Measurements from ENCODE around the gene KCNS3.
"Not testable (repeated sequence)": the region's sequence is repeated elsewhere in the genome, so short reads cannot be mapped to it uniquely, and the experiment has no call there.

The KCNS3 gene

DNA sequence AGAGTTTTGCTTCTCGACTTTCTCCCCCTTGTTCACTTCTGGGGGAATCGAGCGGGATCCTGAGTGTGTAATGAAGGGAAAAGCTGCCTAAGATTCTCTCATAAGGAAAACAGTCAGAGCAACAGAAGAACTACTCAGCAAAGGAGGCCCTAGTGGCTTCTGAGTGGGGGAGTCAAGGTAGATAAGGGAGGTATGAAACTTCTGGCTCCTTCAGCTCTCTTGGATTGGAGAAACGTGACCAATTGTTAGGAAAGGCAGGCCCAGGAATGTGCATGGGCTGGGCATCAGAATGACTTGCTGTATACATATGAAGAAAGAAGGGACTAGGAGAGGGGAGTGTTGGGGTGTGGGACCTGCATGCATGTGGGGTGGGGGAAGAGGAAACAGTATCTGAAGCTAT is 73.1 kb downstream of the KCNS3 start:
- no peak for DNase-seq

DNA sequence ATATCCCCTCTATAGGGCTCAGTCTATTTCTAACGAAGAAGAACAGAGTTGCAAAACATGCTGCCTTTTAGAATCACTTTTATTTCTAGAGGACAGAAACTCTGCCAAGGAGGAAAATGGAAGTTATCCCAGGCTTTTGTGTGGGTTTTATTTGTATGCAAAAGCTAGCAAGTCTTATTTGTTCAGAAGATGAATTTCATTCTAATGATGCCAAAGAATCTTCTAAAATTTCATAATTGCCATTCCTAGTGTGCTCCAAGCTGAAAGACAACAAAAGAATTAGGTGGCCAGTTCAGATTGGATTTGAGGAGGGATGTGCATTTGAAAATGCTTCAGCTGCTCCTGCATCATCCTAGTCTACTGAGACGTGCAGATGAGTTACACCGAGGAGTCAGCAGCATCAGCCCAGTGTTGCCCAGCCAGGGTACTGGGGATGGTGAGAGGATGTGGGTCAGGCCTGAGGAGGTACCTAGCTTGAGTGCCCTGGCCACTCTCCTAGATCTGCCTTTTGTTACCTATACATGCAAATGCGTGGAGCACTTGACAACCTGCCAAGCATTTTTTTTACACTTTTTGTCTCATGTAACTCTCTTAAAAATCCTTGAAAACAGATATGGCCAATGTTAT is 80.1 kb downstream of the KCNS3 start:
- DNase-seq = no peak

DNA sequence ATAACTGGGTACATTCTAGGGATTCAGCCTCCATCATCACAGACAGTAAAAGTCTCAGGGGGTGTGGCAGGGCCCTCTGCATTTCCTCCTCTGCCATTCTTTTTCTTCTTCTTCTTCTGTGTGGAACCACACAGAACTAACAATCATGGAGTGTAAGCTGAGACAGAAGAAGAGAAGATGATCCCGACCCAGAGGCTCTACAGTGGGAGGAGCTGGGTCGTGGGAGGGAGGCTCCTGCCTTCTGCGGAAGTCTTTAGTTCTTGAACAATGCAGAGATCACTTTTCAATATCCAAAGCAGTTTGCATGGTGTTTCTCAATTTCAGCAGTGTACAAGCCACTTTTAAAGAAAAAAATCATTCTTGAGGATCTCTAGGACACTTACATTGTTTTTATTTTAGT is 80.9 kb downstream of the KCNS3 start:
- no peak for DNase-seq

DNA sequence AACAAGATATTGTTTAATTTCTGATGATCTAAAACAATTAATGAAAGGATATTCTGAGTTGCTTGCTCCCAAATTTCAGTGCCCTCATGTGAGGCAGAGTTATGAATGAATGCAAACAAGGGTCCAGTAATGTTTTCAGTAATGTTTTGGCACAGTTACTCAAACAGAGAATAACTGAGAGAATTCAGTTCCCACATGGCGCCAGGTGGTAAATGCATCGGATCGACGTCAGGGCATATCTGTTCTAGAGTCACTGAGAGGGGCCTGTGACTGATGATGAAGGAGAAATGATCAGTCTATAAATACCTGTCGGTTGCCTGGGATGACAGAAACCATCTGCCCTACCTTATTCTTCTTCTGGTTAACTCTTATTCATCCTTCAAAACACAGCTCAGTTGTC is 81.4 kb downstream of the KCNS3 start:
- no peak for DNase-seq

DNA sequence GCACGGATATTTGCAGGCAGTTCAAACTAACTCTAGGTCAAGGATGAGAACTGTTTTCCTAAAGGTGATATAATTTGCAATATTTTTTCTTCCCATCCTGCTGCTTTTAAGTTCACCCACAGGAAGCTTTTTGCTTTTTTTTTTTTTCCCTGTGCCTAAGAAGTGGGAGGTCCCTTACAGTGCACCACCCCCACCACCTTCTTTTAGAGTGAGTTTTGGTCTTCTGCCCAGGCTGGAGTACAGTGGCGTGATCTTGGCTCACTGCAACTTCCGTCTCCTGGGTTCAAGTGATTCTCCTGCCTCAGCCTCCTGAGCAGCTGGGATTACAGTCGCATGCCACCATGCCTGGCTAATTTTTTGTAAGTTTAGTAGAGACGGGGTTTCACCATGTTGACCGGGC is 82.5 kb downstream of the KCNS3 start:
- DNase-seq = no peak

DNA sequence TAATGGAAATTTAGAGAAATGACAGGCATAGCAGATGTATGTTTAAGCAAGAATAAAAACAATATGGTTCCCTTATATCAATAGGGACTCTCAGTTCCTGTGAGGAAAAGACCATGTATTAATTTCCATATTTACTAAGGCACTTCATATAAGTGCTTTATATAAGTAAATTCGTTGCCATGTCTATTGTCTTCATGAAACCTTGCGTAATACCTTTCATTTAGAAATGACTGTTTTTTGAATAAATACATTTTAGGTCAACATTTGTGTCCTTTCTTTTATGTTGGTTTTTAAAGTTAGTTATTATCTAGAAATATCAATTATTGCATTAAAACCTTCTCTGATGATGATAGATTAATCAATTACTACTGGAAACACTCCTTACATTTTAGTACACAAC is 83.3 kb downstream of the KCNS3 start:
- DNase-seq = no peak

DNA sequence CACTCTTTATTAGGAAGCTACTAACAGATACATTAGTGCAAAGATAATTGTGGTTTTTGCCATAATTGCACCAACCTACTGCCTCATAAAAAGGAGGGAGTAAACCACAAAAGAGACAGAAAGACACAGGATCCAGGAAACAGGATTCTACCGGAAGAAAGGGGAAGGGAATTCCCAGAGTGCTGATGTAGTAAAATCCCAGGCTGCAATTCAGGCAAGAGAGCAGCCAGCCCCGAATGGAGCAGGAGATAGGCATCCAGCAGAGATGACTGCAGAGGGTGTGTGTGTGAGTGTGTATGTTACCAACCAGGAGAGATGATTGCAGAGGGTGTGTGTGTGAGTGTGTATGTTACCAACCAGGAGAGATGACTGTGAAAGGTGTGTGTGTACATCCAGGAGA is 84.4 kb downstream of the KCNS3 start:
- no peak for DNase-seq

DNA sequence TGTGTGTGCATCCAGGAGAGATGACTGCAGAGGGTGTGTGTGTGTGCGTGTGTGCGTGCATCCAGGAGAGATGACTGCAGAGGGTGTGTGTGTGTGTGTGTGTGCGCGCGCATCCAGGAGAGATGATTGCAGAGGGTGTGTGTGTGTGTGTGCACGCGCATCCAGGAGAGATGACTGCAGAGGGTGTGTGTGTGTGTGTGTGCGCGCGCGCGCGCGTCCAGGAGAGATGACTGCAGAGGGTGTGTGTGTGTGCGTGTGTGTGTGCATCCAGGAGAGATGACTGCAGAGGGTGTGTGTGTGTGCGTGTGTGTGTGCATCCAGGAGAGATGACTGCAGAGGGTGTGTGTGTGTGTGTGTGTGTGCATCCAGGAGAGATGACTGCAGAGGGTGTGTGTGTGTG is 85.1 kb downstream of the KCNS3 start:
- not testable (repeated sequence) for DNase-seq

DNA sequence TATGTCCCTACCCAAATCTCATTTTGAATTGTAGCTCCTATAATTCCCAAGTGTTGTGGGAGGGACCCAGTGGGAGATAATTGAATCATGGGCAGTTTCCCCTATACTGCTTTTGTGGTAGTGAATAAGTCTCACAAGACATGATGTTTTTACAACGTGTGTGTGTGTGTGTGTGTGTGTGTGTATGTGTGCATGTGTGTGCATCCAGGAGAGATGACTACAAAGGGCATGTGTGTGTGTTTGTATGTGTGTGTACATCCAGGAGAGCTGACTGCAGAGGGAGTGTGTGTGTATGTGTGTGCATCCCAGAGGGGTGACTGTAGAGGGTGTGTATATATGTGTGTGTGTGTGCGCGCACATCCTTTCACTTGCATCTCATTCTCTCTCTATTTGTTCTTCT is 86.7 kb downstream of the KCNS3 start:
- no peak for DNase-seq

DNA sequence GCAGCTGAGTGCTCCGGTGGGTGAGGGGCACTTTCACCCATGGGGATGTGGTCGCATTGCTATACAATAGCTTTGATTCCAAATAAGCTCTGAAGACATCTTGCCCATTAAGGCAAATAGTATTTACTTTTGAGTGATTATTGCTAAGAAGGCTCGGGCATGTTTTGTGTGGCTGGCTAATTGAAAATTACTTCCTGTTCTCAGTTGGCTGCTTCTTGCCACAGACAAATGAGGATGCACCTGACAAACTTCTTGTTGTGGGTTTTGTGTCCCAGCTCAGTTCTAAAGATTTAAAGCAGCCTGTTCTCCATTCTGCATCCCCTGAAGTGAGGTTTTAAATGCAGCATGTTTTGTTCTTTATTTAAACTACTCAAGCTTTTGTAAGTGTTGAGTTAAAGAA is 88.3 kb downstream of the KCNS3 start:
- DNase-seq = no peak

DNA sequence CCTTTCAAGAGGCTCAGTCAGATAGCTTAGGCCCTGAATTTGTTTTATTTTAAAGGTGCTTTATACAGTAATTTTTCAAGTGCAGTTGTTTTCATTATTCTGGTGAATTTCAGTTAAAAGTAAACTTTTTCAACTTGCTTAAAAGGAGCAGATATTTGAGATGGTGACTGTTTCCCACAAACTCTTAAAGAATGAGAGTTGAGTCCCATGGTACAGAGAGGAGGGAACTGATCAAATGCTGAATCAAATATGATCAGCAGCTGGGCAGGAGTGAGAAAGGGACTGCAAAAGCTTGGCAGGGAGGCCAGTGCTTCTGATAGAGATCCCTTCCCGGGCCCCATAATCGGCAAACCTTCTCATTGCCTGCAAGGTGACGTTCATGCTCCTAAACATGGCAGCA is 91.2 kb downstream of the KCNS3 start:
- no peak for DNase-seq

DNA sequence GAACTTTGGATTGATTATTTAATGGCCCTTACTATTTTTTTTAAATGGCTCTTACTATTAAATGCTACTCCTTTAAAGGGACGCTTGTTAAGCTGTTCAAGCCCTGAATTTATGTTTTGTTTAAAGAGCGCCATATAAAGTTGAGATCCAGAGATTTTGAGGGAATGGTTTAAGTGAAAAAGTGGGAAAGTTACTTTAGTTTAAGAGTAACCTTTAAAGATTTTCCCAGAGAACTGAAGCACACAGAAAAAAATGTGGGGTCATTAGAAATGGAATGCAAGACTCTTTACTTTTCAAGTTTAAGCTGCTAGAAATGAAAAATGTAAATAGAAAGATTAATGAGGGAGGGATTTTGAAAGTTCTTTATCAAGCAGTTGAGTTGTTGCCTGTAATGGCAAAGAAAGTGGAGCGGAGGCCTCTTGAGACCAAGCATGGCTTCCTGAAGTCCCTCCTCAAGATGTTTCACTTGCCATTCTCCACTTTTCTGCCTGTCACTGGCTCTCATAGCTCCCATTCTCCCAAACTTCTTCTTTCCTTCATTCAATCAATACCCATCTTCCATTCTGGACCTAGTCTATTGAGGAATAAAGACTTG is 93.2 kb downstream of the KCNS3 start:
- DNase-seq = no peak

DNA sequence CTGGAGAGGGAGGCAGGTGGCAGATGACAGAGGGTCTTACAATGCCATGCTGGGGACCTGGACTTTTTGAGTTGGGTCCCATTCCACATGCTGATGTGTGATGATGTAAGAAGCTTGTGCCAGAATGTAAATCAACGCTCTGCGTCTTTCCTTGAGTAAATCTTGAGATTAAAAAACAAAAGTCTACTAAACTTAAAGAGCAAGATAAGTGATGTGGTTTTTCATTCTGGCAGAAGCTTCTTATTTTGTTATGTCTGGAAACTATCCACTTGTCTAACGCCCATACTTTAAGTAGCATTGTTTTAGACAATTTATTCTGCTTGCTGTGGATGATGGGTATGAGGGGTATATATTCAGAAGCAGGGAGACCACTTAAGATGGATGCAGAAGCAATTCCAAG is 94.5 kb downstream of the KCNS3 start:
- no peak for DNase-seq

DNA sequence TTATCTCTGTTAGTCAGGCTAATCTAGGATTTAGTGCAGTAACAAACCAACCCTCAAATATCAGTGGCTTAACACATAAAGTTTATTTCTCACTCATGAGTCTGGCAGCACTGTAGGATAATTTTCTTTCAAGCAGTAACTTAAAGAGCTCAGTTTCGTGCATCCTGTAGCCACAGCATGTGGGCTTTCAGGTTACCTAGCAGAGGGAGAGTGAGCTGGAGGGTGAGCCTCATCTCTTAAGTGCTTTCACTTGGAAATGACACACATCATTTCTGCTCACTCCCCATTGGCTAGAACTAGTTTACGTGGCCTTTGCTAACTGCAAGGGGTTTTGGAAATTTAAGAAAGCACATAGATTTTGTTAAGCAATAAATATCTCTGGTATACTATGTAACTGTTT is 96.9 kb downstream of the KCNS3 start:
- no peak for DNase-seq

DNA sequence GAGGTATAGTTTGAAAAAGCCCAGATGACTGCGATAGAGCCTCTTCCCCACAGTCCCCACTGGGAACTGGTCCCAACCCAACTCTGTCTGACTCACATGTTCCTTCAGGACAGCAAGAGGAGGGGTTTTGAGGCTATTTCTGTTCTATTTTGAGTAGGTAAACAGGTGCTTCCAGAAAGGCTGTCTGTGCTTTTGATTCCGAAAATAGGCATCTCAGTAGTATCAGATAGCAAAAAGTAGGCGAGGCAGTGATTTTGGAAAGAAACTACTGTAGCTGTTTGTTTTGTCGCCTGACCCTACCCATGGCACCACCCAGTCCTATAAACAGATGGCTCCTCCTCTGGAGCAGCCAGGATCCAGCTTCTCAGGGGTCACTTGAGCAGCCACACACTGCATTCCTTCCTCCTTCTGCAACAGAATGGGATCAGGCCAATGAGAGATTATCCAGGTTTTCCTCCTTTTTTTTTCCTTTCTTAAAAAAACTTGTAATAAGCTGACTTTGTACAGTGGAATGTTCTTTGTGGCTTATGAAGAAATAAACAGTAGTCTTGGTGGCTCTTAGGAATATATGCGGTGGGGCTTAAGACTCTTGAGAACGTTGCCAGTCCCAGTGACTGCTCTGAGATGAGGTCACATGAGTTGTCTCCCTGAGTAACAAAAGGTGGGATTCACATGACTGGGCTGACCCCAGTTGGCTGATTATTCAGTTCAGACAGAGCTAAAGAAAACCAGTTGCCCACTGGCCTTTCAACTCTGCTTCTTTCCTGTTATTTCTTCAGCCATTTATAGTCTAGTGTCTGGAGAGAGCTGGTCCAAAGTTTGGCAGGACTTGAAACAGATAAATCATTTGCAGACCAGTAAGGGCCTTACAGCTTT is 98.6 kb downstream of the KCNS3 start:
- DNase-seq = no peak

DNA sequence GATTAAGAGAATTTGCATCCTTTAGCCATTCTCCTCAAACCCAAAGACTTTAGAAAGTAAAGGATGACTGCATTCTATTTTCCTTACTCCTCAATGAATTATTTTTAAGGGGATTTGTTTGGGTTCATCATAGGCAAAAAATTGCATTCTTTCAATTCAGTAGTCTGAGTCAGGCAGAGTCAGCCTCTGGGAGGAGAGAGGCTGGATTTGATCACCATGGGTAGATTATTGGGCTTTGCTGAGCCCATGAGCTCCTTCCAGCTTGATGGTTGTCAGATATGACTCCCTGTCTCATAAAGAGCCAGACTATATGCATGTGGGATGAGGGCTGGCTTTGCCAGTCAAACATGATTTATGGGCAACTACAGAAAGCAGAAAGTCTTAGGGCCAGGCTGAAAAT is 101.2 kb downstream of the KCNS3 start:
- DNase-seq = no peak

DNA sequence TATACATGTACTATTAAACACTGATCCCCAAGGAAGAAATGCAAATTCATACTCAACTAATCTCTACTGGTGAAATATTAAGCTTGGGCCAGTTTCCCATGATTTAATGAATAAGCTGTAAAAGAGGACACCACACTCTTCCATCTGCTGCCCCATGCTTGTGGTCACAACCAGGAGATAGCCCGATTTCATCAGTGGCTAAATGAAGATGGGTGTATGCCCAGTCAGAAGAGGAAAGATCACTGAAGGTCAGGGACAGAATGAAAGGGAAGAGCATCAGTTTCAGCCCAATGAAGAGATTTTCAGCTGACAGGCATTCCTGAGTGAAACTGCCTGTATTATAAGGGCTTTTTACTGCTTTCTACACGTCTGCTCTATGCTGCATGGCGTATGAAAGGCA is 103.5 kb downstream of the KCNS3 start:
- DNase-seq = no peak
